Loucy (cell line): Measurements from ENCODE around the gene PDE4A.

Source experiments
- EZH2phosphoT487 ChIP-seq: fragments of 200-600 bp; IDR thresholded peaks from 2 replicates; pipeline ENCODE4 v1.6.1; 2018; ENCODE audit warnings: antibody characterized with exemption, mild to moderate bottlenecking, moderate library complexity, borderline replicate concordance
- TF ChIP-seq, protein P1 (sequence below): fragments of 200-600 bp; sonication (generic); conservative IDR thresholded peaks from 2 replicates; pipeline ENCODE4 v1.5.1; 2014; ENCODE audit warnings: mild to moderate bottlenecking, antibody characterized with exemption, low read length

DNA sequence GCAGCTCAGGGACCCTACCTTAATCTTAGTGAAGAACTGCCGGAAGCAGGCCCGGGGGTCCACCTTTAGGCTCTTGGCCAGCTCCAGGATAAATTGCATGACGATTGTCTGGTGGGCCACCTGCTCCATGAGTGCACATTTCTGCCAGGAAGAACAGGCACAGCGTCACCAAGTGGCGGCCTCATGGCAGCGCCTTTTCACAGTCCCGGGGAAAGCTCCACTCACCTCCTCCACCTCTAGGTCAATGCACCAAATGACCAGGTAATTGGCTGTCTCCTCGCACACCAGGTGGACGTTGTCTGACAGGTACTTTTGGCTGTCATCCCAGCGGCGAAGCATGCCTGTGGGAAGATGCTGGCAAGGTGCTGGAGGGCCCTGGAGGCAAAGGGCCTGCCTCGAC, 25.3 kb upstream of the PDE4A start:
- TF ChIP-seq, protein P1, sequence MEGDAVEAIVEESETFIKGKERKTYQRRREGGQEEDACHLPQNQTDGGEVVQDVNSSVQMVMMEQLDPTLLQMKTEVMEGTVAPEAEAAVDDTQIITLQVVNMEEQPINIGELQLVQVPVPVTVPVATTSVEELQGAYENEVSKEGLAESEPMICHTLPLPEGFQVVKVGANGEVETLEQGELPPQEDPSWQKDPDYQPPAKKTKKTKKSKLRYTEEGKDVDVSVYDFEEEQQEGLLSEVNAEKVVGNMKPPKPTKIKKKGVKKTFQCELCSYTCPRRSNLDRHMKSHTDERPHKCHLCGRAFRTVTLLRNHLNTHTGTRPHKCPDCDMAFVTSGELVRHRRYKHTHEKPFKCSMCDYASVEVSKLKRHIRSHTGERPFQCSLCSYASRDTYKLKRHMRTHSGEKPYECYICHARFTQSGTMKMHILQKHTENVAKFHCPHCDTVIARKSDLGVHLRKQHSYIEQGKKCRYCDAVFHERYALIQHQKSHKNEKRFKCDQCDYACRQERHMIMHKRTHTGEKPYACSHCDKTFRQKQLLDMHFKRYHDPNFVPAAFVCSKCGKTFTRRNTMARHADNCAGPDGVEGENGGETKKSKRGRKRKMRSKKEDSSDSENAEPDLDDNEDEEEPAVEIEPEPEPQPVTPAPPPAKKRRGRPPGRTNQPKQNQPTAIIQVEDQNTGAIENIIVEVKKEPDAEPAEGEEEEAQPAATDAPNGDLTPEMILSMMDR: no peak
- no peak for TF ChIP-seq EZH2phosphoT487
